OCI-LY1 (cell line): Measurements from ENCODE around the gene SLK.

Source experiments
- CTCF ChIP-seq: fragments of 200-600 bp; sonication (generic), shearing (Covaris generic); IDR thresholded peaks from 2 replicates; pipeline ENCODE4 v1.5.1; 2017; ENCODE audit warnings: mild to moderate bottlenecking, antibody characterized with exemption, low read length, moderate library complexity, mixed read lengths
- EZH2 ChIP-seq: fragments of 200-600 bp; sonication (generic), shearing (Covaris generic); IDR thresholded peaks from 2 replicates; pipeline ENCODE4 v1.8.0; 2017; ENCODE audit warnings: borderline replicate concordance, mixed run types, mild to moderate bottlenecking, antibody characterized with exemption, low read length, moderate library complexity, mixed read lengths

- TF ChIP-seq CTCF: no peak
- no peak for TF ChIP-seq EZH2
These were observed 25.1 kb upstream of the SLK start for GRCh38 chr10:103941801-103942200.
